NOMO-1 treated with dmso at 0.1 percent for 144 hours (cell line): ENCODE results near the gene TSPAN10.

Experiments used
- DNase-seq: peaks from one replicate; lab custom pipeline; 2025; ENCODE audit not compliant: unreplicated experiment; lab: John Stamatoyannopoulos, UW

Gene TSPAN10

GRCh38 chr17:81631482-81631881 lies 5.5 kb upstream of the TSPAN10 start:
- DNase-seq, result no peak

GRCh38 chr17:81635431-81635830 lies 1.6 kb upstream of the TSPAN10 start:
- no peak for DNase-seq

- no peak for DNase-seq
Measured at GRCh38 chr17:81635973-81636504, 957 bp upstream of the TSPAN10 start.

- no peak for DNase-seq
Measured at GRCh38 chr17:81638683-81639082, 1.7 kb downstream of the TSPAN10 start.

GRCh38 chr17:81640011-81640410 lies 3.0 kb downstream of the TSPAN10 start:
- DNase-seq, result no peak

GRCh38 chr17:81641825-81642489 lies 5.0 kb downstream of the TSPAN10 start:
- no peak for DNase-seq

GRCh38 chr17:81644496-81644895 lies 7.5 kb downstream of the TSPAN10 start:
- no peak for DNase-seq

- no peak for DNase-seq
Measured at GRCh38 chr17:81644976-81645952, 8.3 kb downstream of the TSPAN10 start.

- DNase-seq, result no peak
Measured at GRCh38 chr17:81646869-81647600, 10.0 kb downstream of the TSPAN10 start.

- no peak for DNase-seq
Measured at GRCh38 chr17:81647640-81648012, 10.6 kb downstream of the TSPAN10 start.

- DNase-seq, result no peak
Measured at GRCh38 chr17:81648013-81648706, 11.2 kb downstream of the TSPAN10 start.

GRCh38 chr17:81648707-81649085 lies 11.7 kb downstream of the TSPAN10 start:
- no peak for DNase-seq

GRCh38 chr17:81650951-81651350 lies 14.0 kb downstream of the TSPAN10 start:
- DNase-seq, result no peak

- no peak for DNase-seq
Measured at GRCh38 chr17:81651692-81652091, 14.7 kb downstream of the TSPAN10 start.

GRCh38 chr17:81652906-81653771 lies 16.1 kb downstream of the TSPAN10 start:
- DNase-seq, result no peak

GRCh38 chr17:81655378-81656117 lies 18.6 kb downstream of the TSPAN10 start:
- DNase-seq, result no peak

- no peak for DNase-seq
Measured at GRCh38 chr17:81656118-81656743, 19.2 kb downstream of the TSPAN10 start, which contains the start of gene PDE6G. Gene PDE6G, minus strand, starts transcription at chr17:81656542. Its CDS starts 3,237 bp downstream, at chr17:81653305.

- DNase-seq, result no peak
Measured at GRCh38 chr17:81656835-81657234, 19.8 kb downstream of the TSPAN10 start.
